Measurements from ENCODE around the gene CAMK4.

The CAMK4 gene

DNA sequence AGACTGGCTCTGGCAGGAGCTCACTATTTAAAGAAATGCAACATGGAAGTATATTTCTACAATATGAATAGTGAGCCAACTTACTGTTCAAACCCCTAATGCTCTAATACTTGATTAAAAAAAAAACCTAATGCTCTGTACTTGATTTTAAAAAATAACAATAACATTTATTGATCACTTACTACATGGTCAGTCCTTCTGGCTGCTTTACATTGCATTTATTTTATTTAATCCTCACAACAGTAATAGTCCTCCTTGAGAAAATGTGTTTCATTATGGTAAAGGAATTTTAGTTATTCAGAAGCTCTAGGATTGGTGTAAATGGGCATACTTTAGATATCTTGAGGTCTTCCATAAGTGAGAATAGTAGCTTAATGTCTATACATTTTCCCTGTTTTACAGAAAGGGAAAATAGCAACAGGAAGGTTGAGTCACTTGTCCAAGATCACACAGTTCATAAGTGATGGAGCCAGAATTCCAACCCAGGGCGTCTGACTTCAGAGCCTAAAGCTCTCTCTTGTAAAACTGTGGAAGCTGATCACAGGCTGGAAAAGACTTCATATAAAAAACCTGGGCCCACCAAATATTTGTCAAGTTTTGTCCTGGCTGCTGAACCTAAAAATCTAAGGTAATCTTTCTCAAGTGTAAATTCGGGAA, 287.1 kb downstream of the CAMK4 start:
- Histone ChIP-seq H3K9ac (ENCODE audit: low read depth in 1 of 2, low read length in 2 of 2) (peak overlapping the region; percentile 87 to 95), H3K36me3 (ENCODE audit: control insufficient read depth in 2 of 2, insufficient read depth in 2 of 2, low read length in 2 of 2) (no peaks in the 10 kb centered on the region), H3K27me3 (ENCODE audit: control insufficient read depth in 2 of 2, insufficient read depth in 2 of 2, low read length in 2 of 2) (no peaks in the 10 kb centered on the region), H3K4me1 (ENCODE audit: control insufficient read depth in 2 of 2, insufficient read depth in 2 of 2, low read length in 2 of 2) (peaks cover 12 to 15% of the 10 kb centered on the region in 2 donors), H3K9me3 (ENCODE audit: control insufficient read depth in 2 of 2, low read length in 2 of 2) (no peaks in the 10 kb centered on the region), H3K27ac (ENCODE audit: low read depth in 2 of 2, low read length in 2 of 2) (peak overlapping the region; percentile 86 to 89), H3K4me3 (ENCODE audit: low read length in 2 of 2) (peak overlapping the region; percentile 70 to 97)

DNA sequence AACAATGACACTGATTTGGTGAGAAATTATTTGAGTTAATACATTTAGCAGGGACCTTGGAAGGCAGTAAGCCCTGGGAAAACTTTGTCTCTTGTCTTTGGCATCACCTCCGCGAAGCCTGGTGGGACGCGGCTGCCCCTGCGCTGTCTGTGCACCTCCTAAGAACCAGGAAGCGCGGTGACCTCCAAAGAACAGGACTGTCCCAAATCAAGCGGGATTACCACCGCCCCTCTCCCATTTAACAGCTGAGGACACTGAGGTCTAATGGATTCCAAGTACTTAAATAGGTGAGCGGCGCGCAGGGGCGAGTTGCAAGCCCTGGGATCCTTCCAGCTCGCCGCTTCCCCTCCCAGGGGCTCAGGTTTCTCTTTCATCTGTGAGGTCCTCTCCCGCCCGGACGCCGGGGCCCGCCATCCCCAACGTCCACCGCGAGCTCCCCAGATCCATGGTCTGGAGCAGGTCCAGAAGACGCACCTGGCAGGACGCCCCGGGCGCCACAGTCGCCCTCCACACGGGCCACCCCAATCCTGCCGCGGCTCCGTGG, 287.7 kb downstream of the CAMK4 start:
- H3K36me3 ChIP-seq (ENCODE audit: control insufficient read depth in 2 of 2, insufficient read depth in 2 of 2, low read length in 2 of 2), result no peaks in the 10 kb centered on the region

DNA sequence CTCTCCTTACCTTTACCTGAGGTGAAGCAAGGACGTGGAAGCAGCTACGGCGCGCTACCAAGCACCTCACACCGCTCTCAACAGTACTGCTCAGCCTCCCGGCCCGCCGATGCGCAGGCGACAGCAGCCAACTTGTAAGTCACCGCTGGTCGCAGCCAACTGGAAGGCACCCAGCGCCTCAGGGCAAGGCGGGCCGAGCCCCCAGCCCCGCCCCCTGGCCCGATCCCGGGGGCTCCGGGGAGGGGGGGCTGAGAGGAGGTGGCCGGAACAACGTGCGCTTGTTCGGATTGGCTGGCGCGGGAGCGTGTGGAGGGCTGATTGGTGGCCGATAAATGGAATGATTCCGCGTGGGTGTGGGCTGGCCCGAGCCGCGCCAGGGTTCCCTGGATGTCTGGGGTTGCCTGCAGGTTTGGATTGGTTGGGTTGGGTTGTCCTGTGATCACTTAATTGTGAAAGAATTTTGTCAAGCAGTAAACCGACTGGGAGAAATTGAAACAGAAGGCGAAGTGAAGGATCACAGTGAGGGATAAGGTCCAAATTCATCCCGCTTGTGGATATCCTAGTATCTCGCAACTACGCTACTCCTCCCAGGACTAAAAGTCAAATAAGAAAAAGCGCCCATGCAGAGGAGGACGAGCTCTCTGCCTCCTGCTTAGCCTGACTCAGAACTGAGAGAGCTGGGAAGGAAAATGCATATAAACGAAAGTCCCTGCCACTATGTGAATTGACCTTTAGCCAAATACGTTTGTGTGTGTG, 288.4 kb downstream of the CAMK4 start, which contains the start of gene STARD4:
TSS of gene STARD4 (minus strand) at position 161 of the 756 bp plus-strand sequence. CDS start 5,102 bp downstream, outside the sequence.
- peak within 1 kb of the TSS; percentile 70 to 97 for H3K4me3 ChIP-seq (ENCODE audit: low read length in 2 of 2)
- H3K9me3 ChIP-seq (ENCODE audit: control insufficient read depth in 2 of 2, low read length in 2 of 2), result no peaks in the 10 kb centered on the region
- H3K27ac ChIP-seq (ENCODE audit: low read depth in 2 of 2, low read length in 2 of 2), result peak within 1 kb of the TSS; percentile 86 to 89
- peak within 1 kb of the TSS; percentile 87 to 95 for H3K9ac ChIP-seq (ENCODE audit: low read depth in 1 of 2, low read length in 2 of 2)
- H3K36me3 ChIP-seq (ENCODE audit: control insufficient read depth in 2 of 2, insufficient read depth in 2 of 2, low read length in 2 of 2), result no peaks in the 10 kb centered on the region
- no peaks in the 10 kb centered on the region for H3K27me3 ChIP-seq (ENCODE audit: control insufficient read depth in 2 of 2, insufficient read depth in 2 of 2, low read length in 2 of 2)
- peaks cover 12 to 15% of the 10 kb centered on the region in 2 donors for H3K4me1 ChIP-seq (ENCODE audit: control insufficient read depth in 2 of 2, insufficient read depth in 2 of 2, low read length in 2 of 2)

More for the DNA sequence above, 287.7 kb downstream of the CAMK4 start:
- H3K27me3 ChIP-seq (ENCODE audit: control insufficient read depth in 2 of 2, insufficient read depth in 2 of 2, low read length in 2 of 2), result no peaks in the 10 kb centered on the region
- H3K9me3 ChIP-seq (ENCODE audit: control insufficient read depth in 2 of 2, low read length in 2 of 2), result no peaks in the 10 kb centered on the region
- H3K4me3 ChIP-seq (ENCODE audit: low read length in 2 of 2), result peak overlapping the region; percentile 70 to 97
- H3K9ac ChIP-seq (ENCODE audit: low read depth in 1 of 2, low read length in 2 of 2), result peak overlapping the region; percentile 87 to 95
- peak overlapping the region; percentile 86 to 89 for H3K27ac ChIP-seq (ENCODE audit: low read depth in 2 of 2, low read length in 2 of 2)
- H3K4me1 ChIP-seq (ENCODE audit: control insufficient read depth in 2 of 2, insufficient read depth in 2 of 2, low read length in 2 of 2), result peaks cover 12 to 15% of the 10 kb centered on the region in 2 donors

DNA sequence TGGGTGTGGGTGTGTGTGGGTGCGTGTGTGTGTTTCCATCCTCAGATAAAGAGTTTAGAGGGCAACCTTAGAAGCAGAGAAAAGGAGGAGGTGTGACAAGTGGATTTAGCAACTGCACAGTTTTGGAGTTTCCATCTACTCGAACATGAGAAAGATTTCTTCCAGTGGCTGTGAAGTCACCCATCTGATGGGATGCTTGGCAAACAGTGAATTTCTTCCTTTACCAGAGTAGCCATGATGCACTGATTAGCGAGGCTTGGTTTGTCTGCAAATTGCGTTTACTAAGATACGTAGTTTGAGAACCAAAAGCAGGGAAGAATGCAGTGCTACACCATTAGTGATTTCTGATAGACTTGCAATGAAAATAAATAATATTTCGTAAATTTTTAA, 288.9 kb downstream of the CAMK4 start:
- peaks cover 12 to 15% of the 10 kb centered on the region in 2 donors for H3K4me1 ChIP-seq (ENCODE audit: control insufficient read depth in 2 of 2, insufficient read depth in 2 of 2, low read length in 2 of 2)
- H3K4me3 ChIP-seq (ENCODE audit: low read length in 2 of 2), result peak overlapping the region; percentile 70 to 97
- H3K36me3 ChIP-seq (ENCODE audit: control insufficient read depth in 2 of 2, insufficient read depth in 2 of 2, low read length in 2 of 2), result no peaks in the 10 kb centered on the region
- peak overlapping the region; percentile 52 to 95 for H3K9ac ChIP-seq (ENCODE audit: low read depth in 1 of 2, low read length in 2 of 2)
- H3K9me3 ChIP-seq (ENCODE audit: control insufficient read depth in 2 of 2, low read length in 2 of 2), result no peaks in the 10 kb centered on the region
- H3K27ac ChIP-seq (ENCODE audit: low read depth in 2 of 2, low read length in 2 of 2), result peak overlapping the region; percentile 86 to 89
- no peaks in the 10 kb centered on the region for H3K27me3 ChIP-seq (ENCODE audit: control insufficient read depth in 2 of 2, insufficient read depth in 2 of 2, low read length in 2 of 2)

DNA sequence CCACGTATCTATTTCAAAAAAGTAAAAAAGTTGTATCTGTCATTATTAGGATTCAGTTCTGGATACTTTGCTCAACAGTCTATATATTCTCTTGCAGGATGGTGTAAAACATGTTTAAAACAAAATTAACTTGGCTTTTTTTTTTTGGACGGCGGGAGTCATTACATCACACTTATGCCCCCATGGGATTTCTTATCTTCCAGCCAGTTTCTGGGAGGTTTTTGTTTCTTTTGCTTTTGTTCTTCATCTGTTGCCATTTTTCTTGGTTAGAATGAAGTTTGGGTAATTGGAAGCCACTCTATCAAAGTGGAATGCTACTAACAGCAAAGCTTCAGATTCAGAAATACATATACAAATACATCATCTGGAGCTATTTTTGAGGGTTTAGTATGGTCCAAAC, 289.9 kb downstream of the CAMK4 start:
- Histone ChIP-seq H3K4me1 (ENCODE audit: control insufficient read depth in 2 of 2, insufficient read depth in 2 of 2, low read length in 2 of 2) (peaks cover 12 to 15% of the 10 kb centered on the region in 2 donors), H3K27ac (ENCODE audit: low read depth in 2 of 2, low read length in 2 of 2) (no peak overlapping the region), H3K27me3 (ENCODE audit: control insufficient read depth in 2 of 2, insufficient read depth in 2 of 2, low read length in 2 of 2) (no peaks in the 10 kb centered on the region), H3K36me3 (ENCODE audit: control insufficient read depth in 2 of 2, insufficient read depth in 2 of 2, low read length in 2 of 2) (no peaks in the 10 kb centered on the region), H3K9ac (ENCODE audit: low read depth in 1 of 2, low read length in 2 of 2) (no peak overlapping the region), H3K4me3 (ENCODE audit: low read length in 2 of 2) (no peak overlapping the region), H3K9me3 (ENCODE audit: control insufficient read depth in 2 of 2, low read length in 2 of 2) (no peaks in the 10 kb centered on the region)

DNA sequence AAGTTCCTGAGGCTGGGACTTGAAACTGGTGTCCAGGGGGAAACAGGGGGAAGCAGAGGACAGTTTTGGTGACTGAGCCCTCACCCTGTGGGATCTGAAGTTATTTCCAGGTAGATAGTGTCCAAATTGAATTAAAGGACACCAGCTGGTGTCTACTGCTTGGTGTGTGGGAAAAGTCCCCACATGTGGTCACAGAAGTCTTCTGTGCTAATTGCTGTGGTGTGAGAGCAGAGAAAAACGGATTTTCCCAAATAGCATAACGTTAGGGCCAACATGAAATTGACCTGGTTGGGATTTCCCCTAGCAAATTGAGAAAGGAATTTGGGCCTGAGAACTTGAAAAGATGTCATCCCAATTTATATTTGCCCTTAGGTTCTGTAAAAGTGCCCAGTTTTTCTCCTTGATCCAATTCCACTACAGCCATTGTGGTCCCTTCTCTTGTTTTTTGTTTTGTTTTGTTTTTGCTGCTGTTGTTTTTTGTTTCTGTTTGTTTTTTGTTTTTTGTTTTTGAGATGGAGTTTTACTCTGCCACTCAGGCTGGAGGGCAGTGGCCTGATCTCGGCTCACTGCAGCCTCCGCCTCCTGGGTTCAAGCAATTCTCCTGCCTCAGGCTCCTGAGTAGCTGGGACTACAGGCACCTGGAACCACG, 293.8 kb downstream of the CAMK4 start:
- H3K36me3 ChIP-seq (ENCODE audit: control insufficient read depth in 2 of 2, insufficient read depth in 2 of 2, low read length in 2 of 2), result no peaks in the 10 kb centered on the region
- no peak overlapping the region for H3K9ac ChIP-seq (ENCODE audit: low read depth in 1 of 2, low read length in 2 of 2)
- H3K27ac ChIP-seq (ENCODE audit: low read depth in 2 of 2, low read length in 2 of 2), result no peak overlapping the region
- H3K9me3 ChIP-seq (ENCODE audit: control insufficient read depth in 2 of 2, low read length in 2 of 2), result no peaks in the 10 kb centered on the region
- peaks cover 2 to 3% of the 10 kb centered on the region in 2 donors for H3K4me1 ChIP-seq (ENCODE audit: control insufficient read depth in 2 of 2, insufficient read depth in 2 of 2, low read length in 2 of 2)
- H3K27me3 ChIP-seq (ENCODE audit: control insufficient read depth in 2 of 2, insufficient read depth in 2 of 2, low read length in 2 of 2), result no peaks in the 10 kb centered on the region
- H3K4me3 ChIP-seq (ENCODE audit: low read length in 2 of 2), result no peak overlapping the region

DNA sequence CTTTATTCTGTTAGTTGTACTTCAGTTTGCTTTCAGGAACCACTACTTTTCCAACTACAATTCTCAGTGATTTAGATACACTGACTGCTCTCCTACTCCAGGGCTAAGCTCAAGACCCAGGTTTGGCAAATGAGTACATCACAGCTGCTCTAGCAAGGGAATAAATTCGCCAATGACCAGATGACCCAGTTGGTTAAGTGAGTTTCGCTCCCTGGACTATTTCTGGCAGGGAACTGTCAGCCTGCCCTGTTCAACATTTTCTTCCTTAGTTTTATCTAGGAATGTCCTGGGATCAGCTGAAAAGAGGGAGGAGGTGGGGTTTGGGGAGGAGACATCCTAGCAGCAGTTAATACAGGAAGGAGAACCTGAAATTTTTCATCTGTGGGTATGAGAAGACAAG, 294.6 kb downstream of the CAMK4 start:
- H3K27ac ChIP-seq (ENCODE audit: low read depth in 2 of 2, low read length in 2 of 2), result no peak overlapping the region
- no peaks in the 10 kb centered on the region for H3K4me1 ChIP-seq (ENCODE audit: control insufficient read depth in 2 of 2, insufficient read depth in 2 of 2, low read length in 2 of 2)
- no peak overlapping the region for H3K4me3 ChIP-seq (ENCODE audit: low read length in 2 of 2)
- no peaks in the 10 kb centered on the region for H3K9me3 ChIP-seq (ENCODE audit: control insufficient read depth in 2 of 2, low read length in 2 of 2)
- no peak overlapping the region for H3K9ac ChIP-seq (ENCODE audit: low read depth in 1 of 2, low read length in 2 of 2)
- no peaks in the 10 kb centered on the region for H3K27me3 ChIP-seq (ENCODE audit: control insufficient read depth in 2 of 2, insufficient read depth in 2 of 2, low read length in 2 of 2)
- no peaks in the 10 kb centered on the region for H3K36me3 ChIP-seq (ENCODE audit: control insufficient read depth in 2 of 2, insufficient read depth in 2 of 2, low read length in 2 of 2)

DNA sequence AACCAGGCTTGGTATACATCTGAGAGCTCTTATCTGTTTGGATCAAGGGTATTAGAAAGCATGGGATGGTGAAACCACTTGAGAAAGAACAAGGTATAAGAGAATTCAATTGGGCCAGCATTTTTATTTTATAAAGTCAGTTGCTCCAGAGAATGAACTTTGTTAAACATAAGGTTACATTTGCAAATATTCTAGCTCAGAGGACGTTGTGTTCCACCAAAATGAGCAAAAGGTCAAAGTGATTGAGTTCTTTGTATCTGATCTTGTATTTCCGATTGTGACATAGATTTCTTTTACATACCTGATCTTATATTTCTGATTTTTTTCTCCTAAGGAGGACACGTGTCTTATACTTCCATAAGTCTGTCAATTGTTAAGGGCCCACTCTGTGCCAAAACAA, 296.7 kb downstream of the CAMK4 start:
- H3K9me3 ChIP-seq (ENCODE audit: control insufficient read depth in 2 of 2, low read length in 2 of 2), result no peaks in the 10 kb centered on the region
- H3K27ac ChIP-seq (ENCODE audit: low read depth in 2 of 2, low read length in 2 of 2), result no peak overlapping the region
- H3K27me3 ChIP-seq (ENCODE audit: control insufficient read depth in 2 of 2, insufficient read depth in 2 of 2, low read length in 2 of 2), result no peaks in the 10 kb centered on the region
- no peaks in the 10 kb centered on the region for H3K4me1 ChIP-seq (ENCODE audit: control insufficient read depth in 2 of 2, insufficient read depth in 2 of 2, low read length in 2 of 2)
- H3K36me3 ChIP-seq (ENCODE audit: control insufficient read depth in 2 of 2, insufficient read depth in 2 of 2, low read length in 2 of 2), result no peaks in the 10 kb centered on the region
- H3K4me3 ChIP-seq (ENCODE audit: low read length in 2 of 2), result no peak overlapping the region
- H3K9ac ChIP-seq (ENCODE audit: low read depth in 1 of 2, low read length in 2 of 2), result no peak overlapping the region

DNA sequence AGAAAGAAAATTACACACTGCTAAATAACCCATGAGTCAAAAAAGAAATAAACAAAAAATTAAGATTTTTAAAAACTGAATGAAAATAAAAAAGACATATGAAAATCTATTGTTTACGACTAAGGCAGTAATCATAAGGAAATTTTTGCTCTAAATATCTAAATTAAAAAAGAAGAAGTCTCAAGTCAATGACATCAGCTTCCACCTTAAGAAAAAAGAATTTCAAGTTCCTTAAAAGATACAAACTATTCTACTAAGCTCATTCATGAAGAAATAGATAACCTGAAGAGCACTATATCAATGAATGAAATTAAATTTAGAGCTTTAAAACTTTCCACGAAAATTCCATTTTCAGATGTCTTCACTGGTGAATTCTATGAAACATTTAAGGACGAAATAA, 303.9 kb downstream of the CAMK4 start:
- no peaks in the 10 kb centered on the region for H3K9me3 ChIP-seq (ENCODE audit: control insufficient read depth in 2 of 2, low read length in 2 of 2)
- H3K27ac ChIP-seq (ENCODE audit: low read depth in 2 of 2, low read length in 2 of 2), result no peak overlapping the region
- H3K4me3 ChIP-seq (ENCODE audit: low read length in 2 of 2), result no peak overlapping the region
- no peaks in the 10 kb centered on the region for H3K4me1 ChIP-seq (ENCODE audit: control insufficient read depth in 2 of 2, insufficient read depth in 2 of 2, low read length in 2 of 2)
- H3K9ac ChIP-seq (ENCODE audit: low read depth in 1 of 2, low read length in 2 of 2), result no peak overlapping the region
- no peaks in the 10 kb centered on the region for H3K36me3 ChIP-seq (ENCODE audit: control insufficient read depth in 2 of 2, insufficient read depth in 2 of 2, low read length in 2 of 2)
- no peaks in the 10 kb centered on the region for H3K27me3 ChIP-seq (ENCODE audit: control insufficient read depth in 2 of 2, insufficient read depth in 2 of 2, low read length in 2 of 2)

DNA sequence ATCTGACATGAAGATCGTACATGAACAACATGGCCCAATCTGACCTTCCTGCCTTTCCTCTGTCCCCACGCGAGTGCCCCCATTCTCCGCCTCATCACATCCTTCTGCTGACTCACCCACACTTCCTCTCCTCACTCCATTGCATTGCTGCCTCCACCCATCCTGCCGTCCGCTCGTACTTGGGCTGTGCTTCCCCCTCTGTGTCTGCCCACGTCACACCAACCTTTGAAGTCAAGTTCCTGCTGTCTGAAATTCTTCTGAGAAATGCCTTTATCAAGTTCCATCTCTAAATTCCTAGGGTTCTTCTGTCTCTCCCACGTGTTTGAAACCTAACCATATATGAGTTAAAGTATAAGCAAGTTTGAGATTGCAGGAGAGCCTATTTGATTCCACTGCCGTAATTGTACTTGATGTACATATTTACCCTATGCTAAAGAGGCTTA, 306.1 kb downstream of the CAMK4 start:
- H3K27ac ChIP-seq (ENCODE audit: low read depth in 2 of 2, low read length in 2 of 2), result no peak overlapping the region
- no peaks in the 10 kb centered on the region for H3K27me3 ChIP-seq (ENCODE audit: control insufficient read depth in 2 of 2, insufficient read depth in 2 of 2, low read length in 2 of 2)

More for the DNA sequence above, 306.1 kb downstream of the CAMK4 start:
- peak overlapping the region; percentile 8 to 41 for H3K4me3 ChIP-seq (ENCODE audit: low read length in 2 of 2)
- no peak overlapping the region for H3K9ac ChIP-seq (ENCODE audit: low read depth in 1 of 2, low read length in 2 of 2)
- no peaks in the 10 kb centered on the region for H3K4me1 ChIP-seq (ENCODE audit: control insufficient read depth in 2 of 2, insufficient read depth in 2 of 2, low read length in 2 of 2)
- no peaks in the 10 kb centered on the region for H3K36me3 ChIP-seq (ENCODE audit: control insufficient read depth in 2 of 2, insufficient read depth in 2 of 2, low read length in 2 of 2)
- H3K9me3 ChIP-seq (ENCODE audit: control insufficient read depth in 2 of 2, low read length in 2 of 2), result no peaks in the 10 kb centered on the region

All from mucosa of rectum (tissue), 2 donors.